Lower lobe of right lung (tissue), 2 donors: ENCODE measurements around the gene ZNF778. TPM values are rescaled to one million over a fixed set of nuclear protein-coding genes. Genes with fewer than 3 reads are reported as not detected.
A peak's percentile ranks its signal among the peaks of the same experiment; 100 is the strongest.

Experiments used
- ATAC-seq, 2 donors: fragments of 200-7000 bp; cut with Tn5 transposase; one replicate each; pipeline ENCODE4 v1.9.1; 2020 to 2022; ENCODE audit warnings: mild to moderate bottlenecking in 2 of 2, moderate library complexity in 2 of 2
- DNase-seq: peaks from one replicate; pipeline ENCODE4 v3.0.0-alpha.2; 2020
- H3K27ac ChIP-seq: fragments of 200-600 bp; one replicate; pipeline ENCODE4 v1.8.0; 2022
- H3K27me3 ChIP-seq: fragments of 200-600 bp; one replicate; pipeline ENCODE4 v1.8.0; 2022; ENCODE audit warnings: low read depth
- H3K36me3 ChIP-seq: fragments of 200-600 bp; one replicate; pipeline ENCODE4 v1.8.0; 2022; ENCODE audit warnings: mild to moderate bottlenecking
- H3K4me1 ChIP-seq: fragments of 200-600 bp; one replicate; pipeline ENCODE4 v1.8.0; 2022
- H3K4me3 ChIP-seq: fragments of 200-600 bp; one replicate; pipeline ENCODE4 v1.8.0; 2022; ENCODE audit warnings: mild to moderate bottlenecking
- H3K9me3 ChIP-seq: fragments of 200-600 bp; one replicate; pipeline ENCODE4 v1.8.0; 2022
- CTCF ChIP-seq: fragments of 200-600 bp; IDR thresholded peaks from one replicate; pipeline ENCODE4 v1.8.0; 2022; ENCODE audit warnings: antibody characterized with exemption, mild to moderate bottlenecking
- intact Hi-C: fragments of 100-400 bp; cut with DNase I; formaldehyde crosslinking; loops from one replicate; pipeline ENCODE4 v1.11.0; 2022
- total RNA-seq: library from RNA; stranded (reverse); fragmentation: NEBNext Ultra II Directional; extraction: Animal tissue kit (Norgen Biotek cat#: 25700); gene quantifications from one replicate; pipeline ENCODE4 v1.2.1, GENCODE V29; 2021
- donor health status: DM: no; HTN: yes; CAD: no; lungs with severe emphysema.

ZNF778 gene
- total RNA-seq, 1 donor from 2014 or later = 9.7 TPM

DNA sequence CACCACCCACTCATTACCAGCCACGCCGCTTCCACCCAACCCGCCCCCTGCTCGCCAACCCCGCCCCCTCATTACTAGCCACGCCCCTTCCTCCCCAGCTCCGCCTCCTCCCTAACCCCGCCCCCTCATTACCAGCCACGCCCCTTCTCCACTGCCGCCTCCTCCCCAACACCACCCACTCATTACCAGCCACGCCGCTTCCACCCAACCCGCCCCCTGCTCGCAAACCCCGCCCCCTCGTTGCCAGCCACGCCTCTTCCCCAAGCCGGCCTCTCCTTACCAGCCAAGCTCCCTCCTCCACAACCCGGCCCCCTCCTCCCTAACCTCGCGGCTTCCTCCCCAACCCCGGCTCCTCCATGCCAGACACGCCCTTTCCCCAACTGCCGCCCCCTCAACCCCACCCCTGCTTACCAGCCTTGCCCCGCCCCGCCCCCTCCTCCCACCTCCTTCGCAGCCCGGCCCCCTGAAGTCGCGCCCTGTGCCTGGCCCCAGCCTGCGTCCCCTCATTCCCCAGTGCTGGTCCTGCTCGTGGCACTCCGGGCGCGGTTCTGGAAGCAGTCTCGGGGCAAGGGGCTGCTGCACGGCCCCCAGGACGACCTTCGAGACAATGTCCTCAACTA lies 24.4 kb upstream of the ZNF778 start:
- ATAC-seq = peak; percentile 80 to 83
- Histone ChIP-seq H3K27ac (no peak overlapping the region), H3K4me1 (peaks cover 5% of the 10 kb centered on the region), H3K4me3 (no peak overlapping the region), H3K27me3 (peaks cover under 1% of the 10 kb centered on the region), H3K36me3 (no peaks in the 10 kb centered on the region), H3K9me3 (no peaks in the 10 kb centered on the region)
- intact Hi-C loops = no loop called here
- TF ChIP-seq CTCF = no peak
- DNase-seq = peak; percentile 87

GRCh38 chr16:89193576-89194293 lies 23.8 kb upstream of the ZNF778 start:
- no peak overlapping the region for H3K27ac ChIP-seq
- H3K36me3 ChIP-seq = no peaks in the 10 kb centered on the region
- ATAC-seq (peak; percentile 0 to 7), DNase-seq (peak; percentile 56)
- H3K9me3 ChIP-seq = no peaks in the 10 kb centered on the region
- peaks cover 5% of the 10 kb centered on the region for H3K4me1 ChIP-seq
- no peak for TF ChIP-seq CTCF
- intact Hi-C loops = no loop called here
- peaks cover 8% of the 10 kb centered on the region for H3K27me3 ChIP-seq
- no peak overlapping the region for H3K4me3 ChIP-seq

DNA sequence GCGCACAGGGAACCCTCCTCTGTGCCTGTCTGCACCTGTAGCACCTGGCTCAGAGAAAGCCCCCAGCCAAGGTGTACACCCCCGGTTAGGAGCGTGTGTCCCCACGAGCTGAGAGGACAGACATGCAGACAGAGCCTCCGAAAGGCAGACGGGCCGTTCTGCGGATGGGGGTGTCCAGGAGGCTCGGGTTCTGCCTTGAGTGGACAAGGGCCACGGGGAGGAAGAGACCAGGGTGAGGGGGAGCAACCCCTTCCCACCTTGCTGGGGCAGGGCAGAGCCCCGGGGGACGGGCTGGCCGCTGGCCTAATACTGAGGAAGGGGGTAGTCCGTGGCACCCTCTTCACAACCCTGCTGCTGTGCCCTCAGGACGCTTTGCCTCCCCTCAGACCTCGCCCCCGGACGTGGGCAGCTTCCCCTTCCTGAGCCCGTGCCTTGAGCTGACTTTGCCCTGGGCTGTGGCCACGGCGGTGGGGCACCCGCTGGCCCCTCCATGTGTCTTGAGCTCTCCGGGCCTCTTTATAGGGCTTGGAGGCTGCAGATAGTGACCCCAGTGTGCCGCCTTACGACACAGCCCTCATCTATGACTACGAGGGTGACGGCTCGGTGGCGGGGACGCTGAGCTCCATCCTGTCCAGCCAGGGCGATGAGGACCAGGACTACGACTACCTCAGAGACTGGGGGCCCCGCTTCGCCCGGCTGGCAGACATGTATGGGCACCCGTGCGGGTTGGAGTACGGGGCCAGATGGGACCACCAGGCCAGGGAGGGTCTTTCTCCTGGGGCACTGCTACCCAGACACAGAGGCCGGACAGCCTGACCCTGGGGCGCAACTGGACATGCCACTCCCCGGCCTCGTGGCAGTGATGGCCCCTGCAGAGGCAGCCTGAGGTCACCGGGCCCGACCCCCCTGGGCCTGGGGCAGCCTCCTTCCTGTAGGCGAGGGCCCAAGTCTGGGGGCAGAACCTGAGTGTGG lies 22.9 kb upstream of the ZNF778 start:
- Histone ChIP-seq H3K9me3 (no peaks in the 10 kb centered on the region), H3K36me3 (no peaks in the 10 kb centered on the region), H3K4me3 (no peak overlapping the region), H3K27me3 (peaks cover 16% of the 10 kb centered on the region), H3K4me1 (peaks cover 13% of the 10 kb centered on the region), H3K27ac (no peak overlapping the region)
- DNase-seq = peak; percentile 45
- no peak for ATAC-seq
- intact Hi-C loops = no loop called here
- TF ChIP-seq CTCF = no peak

GRCh38 chr16:89195521-89196171 lies 21.9 kb upstream of the ZNF778 start:
- no peaks in the 10 kb centered on the region for H3K36me3 ChIP-seq
- H3K4me3 ChIP-seq = no peak overlapping the region
- peaks cover 23% of the 10 kb centered on the region for H3K4me1 ChIP-seq
- DNase-seq (peak; percentile 43), ATAC-seq (no peak)
- no peaks in the 10 kb centered on the region for H3K9me3 ChIP-seq
- no peak for TF ChIP-seq CTCF
- intact Hi-C loops = no loop called here
- H3K27me3 ChIP-seq = peaks cover 27% of the 10 kb centered on the region
- H3K27ac ChIP-seq = no peak overlapping the region

DNA sequence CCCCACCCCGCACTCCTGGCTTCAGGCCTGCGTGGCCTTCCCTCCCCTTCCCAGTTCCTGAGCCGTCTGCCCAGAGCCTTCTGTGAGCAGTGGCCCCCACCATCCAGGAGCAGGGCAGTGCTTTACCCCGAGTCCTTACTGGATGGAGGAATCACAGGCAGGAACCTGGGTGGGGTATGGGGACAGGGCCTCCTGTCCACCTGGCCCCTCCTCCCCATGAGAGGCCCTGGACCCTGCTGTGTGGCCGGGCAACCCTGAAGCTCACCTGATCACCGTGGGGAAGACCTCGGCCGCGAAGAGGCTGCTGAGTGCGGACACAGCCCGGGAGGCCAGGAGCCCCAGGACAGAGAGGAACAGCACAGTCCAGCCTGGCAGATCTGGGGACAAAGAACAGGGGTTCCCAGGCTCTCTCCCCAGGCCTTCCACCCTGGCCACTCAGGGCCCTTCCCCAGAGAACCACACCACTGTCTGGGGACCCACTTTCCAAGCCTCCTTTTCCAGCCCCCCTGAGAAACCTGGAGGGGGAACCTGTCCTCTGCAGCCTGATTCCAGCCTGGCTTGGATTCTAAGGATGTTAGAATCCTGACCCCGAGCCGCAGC lies 20.4 kb upstream of the ZNF778 start:
- H3K27ac ChIP-seq = no peak overlapping the region
- no peaks in the 10 kb centered on the region for H3K36me3 ChIP-seq
- H3K9me3 ChIP-seq = no peaks in the 10 kb centered on the region
- H3K4me1 ChIP-seq = peaks cover 23% of the 10 kb centered on the region
- intact Hi-C loops = no loop called here
- peaks cover 31% of the 10 kb centered on the region for H3K27me3 ChIP-seq
- no peak overlapping the region for H3K4me3 ChIP-seq
- no peak for TF ChIP-seq CTCF
- peak; percentile 39 for DNase-seq
- ATAC-seq = no peak
